22Rv1 (cell line): ENCODE results near the gene IQCE.

Experiments
- H3K27ac ChIP-seq: fragments of 450-650 bp; 2 replicates; pipeline ENCODE4 v1.5.1; 2017
- ZFX ChIP-seq: fragments of 450-650 bp; IDR thresholded peaks from 2 replicates; pipeline ENCODE4 v1.6.1; 2017; ENCODE audit warnings: antibody characterized with exemption, borderline replicate concordance
- TF ChIP-seq, protein P1 (sequence below): fragments of 450-650 bp; IDR thresholded peaks from 2 replicates; pipeline ENCODE4 v1.5.1; 2017; ENCODE audit warnings: mild to moderate bottlenecking

IQCE gene

DNA sequence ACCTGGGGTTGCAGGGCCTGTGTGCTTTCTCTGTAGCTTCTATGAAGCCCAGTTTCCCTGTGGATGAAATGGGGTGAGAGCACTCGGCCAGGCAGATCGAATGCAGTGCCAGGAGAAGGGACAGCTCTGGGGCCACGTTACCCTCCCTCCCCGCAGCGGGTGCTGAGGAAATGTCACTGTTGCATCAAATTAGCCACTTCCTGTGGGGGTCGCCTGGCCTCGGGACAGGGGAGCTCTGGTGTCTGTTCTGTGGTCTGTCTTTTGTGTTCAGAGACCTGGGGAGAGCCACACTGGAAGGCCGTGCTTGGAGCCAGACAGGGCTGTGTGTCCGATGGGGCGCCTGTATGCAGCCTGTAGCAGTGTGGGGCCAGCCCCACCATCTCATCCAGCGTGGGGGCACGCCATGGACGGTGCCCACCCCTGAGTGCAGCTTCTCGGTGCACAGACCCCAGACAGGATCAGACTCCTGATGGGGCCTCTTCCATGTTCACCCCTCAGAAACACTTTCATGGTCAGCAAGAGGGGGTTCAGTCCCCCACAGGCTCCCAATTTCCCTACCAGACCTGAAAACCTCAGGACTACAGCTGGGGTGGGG is 86.6 kb downstream of the IQCE start:
- TF ChIP-seq, protein P1, sequence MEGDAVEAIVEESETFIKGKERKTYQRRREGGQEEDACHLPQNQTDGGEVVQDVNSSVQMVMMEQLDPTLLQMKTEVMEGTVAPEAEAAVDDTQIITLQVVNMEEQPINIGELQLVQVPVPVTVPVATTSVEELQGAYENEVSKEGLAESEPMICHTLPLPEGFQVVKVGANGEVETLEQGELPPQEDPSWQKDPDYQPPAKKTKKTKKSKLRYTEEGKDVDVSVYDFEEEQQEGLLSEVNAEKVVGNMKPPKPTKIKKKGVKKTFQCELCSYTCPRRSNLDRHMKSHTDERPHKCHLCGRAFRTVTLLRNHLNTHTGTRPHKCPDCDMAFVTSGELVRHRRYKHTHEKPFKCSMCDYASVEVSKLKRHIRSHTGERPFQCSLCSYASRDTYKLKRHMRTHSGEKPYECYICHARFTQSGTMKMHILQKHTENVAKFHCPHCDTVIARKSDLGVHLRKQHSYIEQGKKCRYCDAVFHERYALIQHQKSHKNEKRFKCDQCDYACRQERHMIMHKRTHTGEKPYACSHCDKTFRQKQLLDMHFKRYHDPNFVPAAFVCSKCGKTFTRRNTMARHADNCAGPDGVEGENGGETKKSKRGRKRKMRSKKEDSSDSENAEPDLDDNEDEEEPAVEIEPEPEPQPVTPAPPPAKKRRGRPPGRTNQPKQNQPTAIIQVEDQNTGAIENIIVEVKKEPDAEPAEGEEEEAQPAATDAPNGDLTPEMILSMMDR, result no peak
- TF ChIP-seq ZFX, result no peak

DNA sequence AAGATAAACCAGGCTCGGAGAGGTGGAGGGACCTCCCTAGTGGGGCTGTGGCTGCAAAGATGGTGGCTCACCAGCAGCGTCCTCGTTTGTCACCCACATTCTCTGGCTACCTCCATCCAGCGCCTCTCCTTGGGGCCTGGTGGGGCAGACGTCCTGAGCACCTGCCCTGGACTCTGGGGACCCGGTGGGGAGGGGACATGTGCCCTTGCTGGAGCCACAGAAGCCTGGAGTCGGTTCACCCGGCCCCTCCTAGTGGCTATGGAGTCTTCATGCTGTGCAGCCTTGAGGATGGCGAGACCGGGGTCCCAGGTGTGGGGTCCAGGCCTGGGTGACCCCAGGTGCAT is 87.5 kb downstream of the IQCE start:
- no peak for TF ChIP-seq ZFX
- TF ChIP-seq, protein P1, result no peak
- H3K27ac ChIP-seq, result peak overlapping the region; percentile 56

More for the DNA sequence above, 86.6 kb downstream of the IQCE start:
- H3K27ac ChIP-seq, result no peak overlapping the region

DNA sequence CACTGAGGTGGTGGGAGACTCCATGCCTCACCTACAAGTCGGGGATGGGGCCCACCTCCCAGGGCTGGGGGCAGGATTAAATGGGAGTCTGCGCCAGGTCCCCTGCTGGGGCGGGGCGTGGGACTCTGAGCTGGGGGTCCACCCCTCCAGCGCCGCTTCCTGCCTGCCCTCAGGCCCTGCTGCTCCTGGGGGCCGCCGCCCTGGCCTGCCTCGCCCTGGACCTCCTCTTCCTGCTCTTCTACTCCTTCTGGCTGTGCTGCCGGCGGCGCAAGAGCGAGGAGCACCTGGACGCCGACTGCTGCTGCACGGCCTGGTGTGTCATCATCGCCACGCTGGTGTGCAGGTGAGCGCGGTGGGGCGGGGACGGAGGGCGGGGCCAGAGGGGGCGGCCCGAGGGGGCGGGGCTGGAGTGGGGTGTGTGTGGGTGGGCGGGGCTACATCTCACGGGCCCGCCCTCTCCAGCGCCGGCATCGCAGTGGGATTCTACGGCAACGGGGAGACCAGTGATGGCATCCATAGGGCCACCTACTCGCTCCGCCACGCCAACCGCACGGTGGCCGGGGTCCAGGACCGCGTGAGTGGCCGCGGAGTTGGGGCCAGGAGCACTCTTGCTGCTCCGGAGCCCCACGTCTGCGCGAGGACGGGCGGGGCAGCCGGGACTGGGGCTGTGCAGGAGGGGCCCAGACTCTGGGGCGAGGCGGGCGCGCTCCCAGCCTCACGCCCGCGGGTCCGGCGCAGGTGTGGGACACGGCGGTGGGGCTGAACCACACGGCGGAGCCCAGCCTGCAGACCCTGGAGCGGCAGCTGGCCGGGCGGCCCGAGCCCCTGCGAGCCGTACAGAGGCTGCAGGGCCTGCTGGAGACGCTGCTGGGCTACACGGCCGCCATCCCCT is 88.1 kb downstream of the IQCE start:
- no peak for TF ChIP-seq ZFX
- TF ChIP-seq, protein P1, result no peak
- H3K27ac ChIP-seq, result peak overlapping the region; percentile 56

GRCh38 chr7:2647594-2648172 is 88.9 kb downstream of the IQCE start:
- TF ChIP-seq, protein P1, result no peak
- no peak for TF ChIP-seq ZFX
- H3K27ac ChIP-seq, result no peak overlapping the region

GRCh38 chr7:2649139-2649838 is 90.5 kb downstream of the IQCE start:
- TF ChIP-seq, protein P1, result no peak
- no peak overlapping the region for H3K27ac ChIP-seq

DNA sequence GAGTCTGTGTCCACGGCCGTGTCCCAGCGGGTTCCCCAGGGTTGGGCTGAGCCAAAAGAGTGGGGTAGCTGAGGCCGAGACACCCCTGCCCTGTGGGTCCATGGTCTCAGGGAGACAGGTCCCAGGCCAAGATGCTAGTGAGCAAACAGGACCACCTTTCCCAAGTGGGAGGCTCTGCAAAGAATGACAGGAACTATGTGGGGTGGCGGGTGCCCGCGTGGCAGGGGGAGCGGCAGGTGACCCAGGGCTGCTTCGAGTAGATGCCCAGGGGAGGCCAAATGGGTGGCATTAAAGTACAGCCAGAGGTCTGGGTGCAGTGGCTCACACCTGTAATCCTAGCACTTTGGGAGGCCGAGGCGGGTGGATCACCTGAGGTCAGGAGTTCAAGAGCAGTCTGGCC is 91.2 kb downstream of the IQCE start:
- H3K27ac ChIP-seq, result no peak overlapping the region
- TF ChIP-seq ZFX, result no peak
- TF ChIP-seq, protein P1, result no peak

DNA sequence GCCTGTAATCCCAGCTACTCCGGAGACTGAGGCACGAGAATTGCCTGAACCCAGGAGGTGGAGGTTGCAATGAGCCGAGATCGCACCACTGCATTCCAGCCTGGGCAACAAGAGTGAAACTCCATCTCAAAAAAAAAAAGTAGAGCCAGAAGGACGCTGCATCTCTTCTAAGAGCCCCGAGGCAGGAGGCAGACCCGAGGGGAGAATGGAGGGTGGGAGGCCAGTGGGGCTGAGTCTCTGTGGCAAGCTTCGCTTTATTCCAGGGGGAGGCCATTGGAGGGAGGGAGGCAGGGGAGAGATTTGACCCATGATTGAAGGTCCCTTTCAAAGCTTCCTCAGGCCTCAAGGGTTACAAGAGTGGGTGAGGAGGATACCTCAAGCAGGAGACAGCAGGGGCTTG is 91.7 kb downstream of the IQCE start:
- TF ChIP-seq ZFX, result no peak
- TF ChIP-seq, protein P1, result no peak
- H3K27ac ChIP-seq, result no peak overlapping the region
